Adrenal gland (tissue), 12 donors: ENCODE measurements around the gene IRF9. TPM values are rescaled to one million over a fixed set of nuclear protein-coding genes. Genes with fewer than 3 reads are reported as not detected.
A peak's percentile ranks its signal among the peaks of the same experiment; 100 is the strongest.

Source experiments
- DNase-seq, 7 donors: peaks; one replicate each; pipeline ENCODE4 v3.0.0-alpha.2; 2019 to 2020
- H3K27ac ChIP-seq, 5 donors: fragments of 200-600 bp; sonication (generic) in 4 of 5; 1 replicate in 3 of 5; 2 replicates in 2 of 5; pipeline versions ENCODE4 v1.5.1 to v1.8.0; 2016 to 2020; ENCODE audit warnings: mild to moderate bottlenecking in 1 of 5
- H3K27me3 ChIP-seq: fragments of 200-600 bp; 2 replicates; pipeline ENCODE4 v1.8.0; 2021
- H3K36me3 ChIP-seq, 2 donors: fragments of 200-600 bp; replicated peaks in 1 of 2; 1 replicate in 1 of 2; 2 replicates in 1 of 2; pipeline versions ENCODE4 v1.5.1 to v1.8.0; 2018 to 2022
- H3K4me1 ChIP-seq, 2 donors: fragments of 200-600 bp; replicated peaks in 1 of 2; 1 replicate in 1 of 2; 2 replicates in 1 of 2; pipeline versions ENCODE4 v1.5.1 to v1.8.0; 2018 to 2021
- H3K4me3 ChIP-seq, 4 donors: fragments of 200-600 bp; sonication (generic) in 3 of 4; one replicate each; pipeline ENCODE4 v1.5.1; 2016 to 2018
- H3K9me3 ChIP-seq, 3 donors: fragments of 200-600 bp; sonication (generic) in 1 of 3; replicated peaks in 1 of 3; 1 replicate in 2 of 3; 2 replicates in 1 of 3; pipeline versions ENCODE4 v1.5.1 to v1.8.0; 2016 to 2021
- POLR2A ChIP-seq, 2 donors: fragments of 450-650 bp; IDR thresholded peaks; one replicate each; pipeline ENCODE4 v1.6.1; 2017; ENCODE audit warnings: antibody characterized with exemption in 2 of 2, mild to moderate bottlenecking in 2 of 2, moderate library complexity in 1 of 2
- WGBS, 4 donors: extraction: QIAGEN DNeasy Blood & Tissue Kit in 2 of 4; methylation state at CpG; one replicate each; pipeline versions ENCODE4 v1.1.5 to v1.1.7; 2013 to 2017; 5-methylcytosine and 5-hydroxymethylcytosine counted together
- intact Hi-C, 2 donors: fragments of 100-400 bp; cut with DNase I; formaldehyde crosslinking; loops; one replicate each; pipeline versions ENCODE4 v1.14.1 to v1.15.0; 2022 to 2023
- polyA plus RNA-seq, 3 donors: library from polyadenylated mRNA; stranded (reverse); fragments of 200-250 nt in 2 of 3; fragments of 350-450 nt in 1 of 3; fragmentation: Illumina TruSeq in 1 of 3; extraction: RNeasy Lipid Tissue Mini Kit (QIAGEN cat#74804) in 1 of 3; gene quantifications; one replicate each; pipeline ENCODE4 v1.2.3, GENCODE V29; 2013 to 2014
- total RNA-seq, 9 donors: library from RNA; depleted of rRNA in 4 of 9; stranded (reverse); fragments of >200 nt in 4 of 9; fragments of 120-200 nt in 1 of 9; fragmentation: NEBNext Ultra II Directional in 1 of 9; extraction: Animal tissue kit (Norgen Biotek cat#: 25700) in 1 of 9; gene quantifications; one replicate each; pipeline versions ENCODE4 v1.1.0 to v1.2.4, GENCODE V29; 2013 to 2023
- TF ChIP-seq, protein P1 (sequence below), 6 experiments: fragments of 450-650 bp in 4 of 6; fragments of 200-600 bp in 2 of 6; sonication (generic) in 1 of 6; IDR thresholded peaks; 1 replicate in 5 of 6; 2 replicates in 1 of 6; pipeline versions ENCODE4 v1.5.1 to v1.8.0; 2016 to 2021; ENCODE audit warnings: antibody characterized with exemption in 6 of 6, mild to moderate bottlenecking in 2 of 6, moderate library complexity in 1 of 6
- donor health status: healthy with polysubstance abuse.
- donor health status: Bipolar disorder and iron deficiency.
- donor health status: DM: yes; HTN: yes; CAD: no.
- donor health status: DM: no; HTN: no; CAD: no.
- donor health status: DM: no; HTN: no; CAD: no.
- donor health status: DM: yes; HTN: yes; CAD: no.

The IRF9 gene
- total and polyA plus RNA-seq, 12 donors = 32.4 to 151 (median 103) TPM

- intact Hi-C loops = no loop called here
- peaks cover 13 to 23% of the 10 kb centered on the region in 2 donors for H3K4me1 ChIP-seq
- H3K27ac ChIP-seq = peak overlapping the region in 3 of 5 donors; percentile 89 to 92 (median 91)
- H3K36me3 ChIP-seq = peaks cover 0 to 70% of the 10 kb centered on the region in 2 donors
- 80 to 97% (median 93%) methylated on average over 8 to 12 of the region's 12 CpGs for WGBS, 4 donors
- TF ChIP-seq, protein P1, sequence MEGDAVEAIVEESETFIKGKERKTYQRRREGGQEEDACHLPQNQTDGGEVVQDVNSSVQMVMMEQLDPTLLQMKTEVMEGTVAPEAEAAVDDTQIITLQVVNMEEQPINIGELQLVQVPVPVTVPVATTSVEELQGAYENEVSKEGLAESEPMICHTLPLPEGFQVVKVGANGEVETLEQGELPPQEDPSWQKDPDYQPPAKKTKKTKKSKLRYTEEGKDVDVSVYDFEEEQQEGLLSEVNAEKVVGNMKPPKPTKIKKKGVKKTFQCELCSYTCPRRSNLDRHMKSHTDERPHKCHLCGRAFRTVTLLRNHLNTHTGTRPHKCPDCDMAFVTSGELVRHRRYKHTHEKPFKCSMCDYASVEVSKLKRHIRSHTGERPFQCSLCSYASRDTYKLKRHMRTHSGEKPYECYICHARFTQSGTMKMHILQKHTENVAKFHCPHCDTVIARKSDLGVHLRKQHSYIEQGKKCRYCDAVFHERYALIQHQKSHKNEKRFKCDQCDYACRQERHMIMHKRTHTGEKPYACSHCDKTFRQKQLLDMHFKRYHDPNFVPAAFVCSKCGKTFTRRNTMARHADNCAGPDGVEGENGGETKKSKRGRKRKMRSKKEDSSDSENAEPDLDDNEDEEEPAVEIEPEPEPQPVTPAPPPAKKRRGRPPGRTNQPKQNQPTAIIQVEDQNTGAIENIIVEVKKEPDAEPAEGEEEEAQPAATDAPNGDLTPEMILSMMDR (IDR thresholded peaks at IDR 0.05) = no peak
- TF ChIP-seq POLR2A (IDR thresholded peaks at IDR 0.05) = no peak
- H3K4me3 ChIP-seq = no peak overlapping the region
- H3K9me3 ChIP-seq = no peaks in the 10 kb centered on the region
- DNase-seq = no peak
- no peaks in the 10 kb centered on the region for H3K27me3 ChIP-seq
Measured at GRCh38 chr14:24178399-24179178, 17.5 kb downstream of the IRF9 start.

GRCh38 chr14:24179294-24179960 lies 18.4 kb downstream of the IRF9 start:
- WGBS, 4 donors = 81 to 83% (median 83%) methylated on average over 7 to 14 of the region's 14 CpGs
- H3K27ac ChIP-seq = peak overlapping the region; percentile 59 to 92 (median 89)
- H3K4me1 ChIP-seq = peaks cover 13 to 23% of the 10 kb centered on the region in 2 donors
- TF ChIP-seq POLR2A (IDR thresholded peaks at IDR 0.05) = no peak
- TF ChIP-seq, protein P1 (IDR thresholded peaks at IDR 0.05) = no peak
- peaks cover 0 to 79% of the 10 kb centered on the region in 2 donors for H3K36me3 ChIP-seq
- DNase-seq = no peak
- H3K9me3 ChIP-seq = no peaks in the 10 kb centered on the region
- intact Hi-C loops = no loop called here
- no peaks in the 10 kb centered on the region for H3K27me3 ChIP-seq
- no peak overlapping the region for H3K4me3 ChIP-seq

- intact Hi-C loops = no loop called here
- H3K9me3 ChIP-seq = no peaks in the 10 kb centered on the region
- peak overlapping the region; percentile 59 to 92 (median 89) for H3K27ac ChIP-seq
- H3K36me3 ChIP-seq = peaks cover 0 to 86% of the 10 kb centered on the region in 2 donors
- H3K4me3 ChIP-seq = no peak overlapping the region
- H3K27me3 ChIP-seq = no peaks in the 10 kb centered on the region
- peaks cover 13 to 23% of the 10 kb centered on the region in 2 donors for H3K4me1 ChIP-seq
- peak; percentile 57 to 81 (median 74) for DNase-seq
- WGBS, 4 donors = 44 to 54% (median 50%) methylated on average over 12 to 18 of the region's 18 CpGs
- TF ChIP-seq, protein P1 (IDR thresholded peaks at IDR 0.05) = no peak
- TF ChIP-seq POLR2A (IDR thresholded peaks at IDR 0.05) = peak in 1 of 2 donors; percentile 53
Measured at GRCh38 chr14:24179961-24180796, 19.1 kb downstream of the IRF9 start.
